ENCODE data around the gene WNT6. TPM values are rescaled to one million over a fixed set of nuclear protein-coding genes. Genes with fewer than 3 reads are reported as not detected.

The WNT6 gene
- polyA plus RNA-seq, 6 donors from 2014 or later: 0.44 to 0.79 (median 0.57) TPM; not detected in 2

GRCh38 chr2:218878926-218879761 is 19.5 kb downstream of the WNT6 start:
- peak overlapping the region; percentile 96 to 99 (median 99) for H3K27ac Mint-ChIP-seq
- ATAC-seq (ENCODE audit: low read depth in 2 of 2) (no peak), DNase-seq (no peak)
- no peaks in the 10 kb centered on the region for H3K9me3 Mint-ChIP-seq
- H3K4me1 Mint-ChIP-seq: peaks cover 47 to 57% (median 54%) of the 10 kb centered on the region in 3 donors
- H3K36me3 Mint-ChIP-seq: no peaks in the 10 kb centered on the region
- peak overlapping the region; percentile 82 to 94 (median 92) for H3K4me3 Mint-ChIP-seq
- peaks cover 5 to 17% (median 8%) of the 10 kb centered on the region in 3 donors for H3K27me3 Mint-ChIP-seq

GRCh38 chr2:218879776-218880101 is 20.1 kb downstream of the WNT6 start:
- no peaks in the 10 kb centered on the region for H3K9me3 Mint-ChIP-seq
- ATAC-seq (ENCODE audit: low read depth in 2 of 2) (peak in 1 of 2 donors; percentile 0), DNase-seq (no peak)
- H3K4me3 Mint-ChIP-seq: peak overlapping the region; percentile 82 to 94 (median 92)
- H3K27me3 Mint-ChIP-seq: peaks cover 0 to 11% (median 8%) of the 10 kb centered on the region in 3 donors
- H3K27ac Mint-ChIP-seq: peak overlapping the region; percentile 96 to 99 (median 99)
- no peaks in the 10 kb centered on the region for H3K36me3 Mint-ChIP-seq
- H3K4me1 Mint-ChIP-seq: peaks cover 50 to 61% (median 60%) of the 10 kb centered on the region in 3 donors

GRCh38 chr2:218880102-218880858 is 20.7 kb downstream of the WNT6 start, which contains the start of gene WNT10A:
Gene WNT10A, plus strand, starts transcription at chr2:218880852. Its CDS starts 144 bp downstream, at chr2:218880996.
- Mint-ChIP-seq H3K36me3 (no peaks in the 10 kb centered on the region), H3K27me3 (peaks cover 0 to 9% (median 8%) of the 10 kb centered on the region in 3 donors)

GRCh38 chr2:218880859-218881594 is 21.4 kb downstream of the WNT6 start:
- DNase-seq: no peak

More at GRCh38 chr2:218880102-218880858, 20.7 kb downstream of the WNT6 start, which contains the start of gene WNT10A:
- ATAC-seq (ENCODE audit: low read depth in 2 of 2): peak; percentile 75 to 78
- no peaks in the 10 kb centered on the region for H3K9me3 Mint-ChIP-seq
- peak within 1 kb of the TSS; percentile 96 to 99 (median 99) for H3K27ac Mint-ChIP-seq
- peak; percentile 95 for DNase-seq
- peak within 1 kb of the TSS; percentile 82 to 94 (median 92) for H3K4me3 Mint-ChIP-seq
- peaks cover 56 to 67% (median 65%) of the 10 kb centered on the region in 3 donors for H3K4me1 Mint-ChIP-seq

GRCh38 chr2:218881744-218882460 is 22.3 kb downstream of the WNT6 start:
- Mint-ChIP-seq H3K36me3 (no peaks in the 10 kb centered on the region), H3K9me3 (no peaks in the 10 kb centered on the region), H3K27ac (peak overlapping the region; percentile 91 to 99 (median 98)), H3K27me3 (peaks cover 0 to under 1% (median 0%) of the 10 kb centered on the region in 3 donors), H3K4me3 (peak overlapping the region; percentile 72 to 94 (median 86)), H3K4me1 (peaks cover 64 to 77% (median 75%) of the 10 kb centered on the region in 3 donors)
- DNase-seq (no peak), ATAC-seq (ENCODE audit: low read depth in 2 of 2) (no peak)

More at GRCh38 chr2:218880859-218881594, 21.4 kb downstream of the WNT6 start:
- Mint-ChIP-seq H3K27ac (peak overlapping the region; percentile 91 to 99 (median 98)), H3K27me3 (peaks cover 0 to 8% (median 6%) of the 10 kb centered on the region in 3 donors), H3K4me1 (peaks cover 62 to 73% (median 73%) of the 10 kb centered on the region in 3 donors), H3K36me3 (no peaks in the 10 kb centered on the region), H3K4me3 (peak overlapping the region; percentile 72 to 94 (median 86)), H3K9me3 (no peaks in the 10 kb centered on the region)
- no peak for ATAC-seq (ENCODE audit: low read depth in 2 of 2)

GRCh38 chr2:218882461-218882816 is 22.8 kb downstream of the WNT6 start:
- ATAC-seq (ENCODE audit: low read depth in 2 of 2) (no peak), DNase-seq (peak; percentile 63)
- Mint-ChIP-seq H3K27ac (peak overlapping the region in 5 of 6 donors; percentile 91 to 99 (median 96)), H3K36me3 (no peaks in the 10 kb centered on the region), H3K4me3 (peak overlapping the region; percentile 16 to 90 (median 76)), H3K4me1 (peaks cover 61 to 77% (median 75%) of the 10 kb centered on the region in 3 donors), H3K9me3 (no peaks in the 10 kb centered on the region), H3K27me3 (no peaks in the 10 kb centered on the region)

- H3K4me1 Mint-ChIP-seq: peaks cover 61 to 82% (median 78%) of the 10 kb centered on the region in 3 donors
- peak overlapping the region; percentile 59 to 90 (median 78) for H3K4me3 Mint-ChIP-seq
- no peaks in the 10 kb centered on the region for H3K27me3 Mint-ChIP-seq
- DNase-seq (no peak), ATAC-seq (ENCODE audit: low read depth in 2 of 2) (no peak)
- no peaks in the 10 kb centered on the region for H3K36me3 Mint-ChIP-seq
- peak overlapping the region; percentile 2 to 99 (median 97) for H3K27ac Mint-ChIP-seq
- H3K9me3 Mint-ChIP-seq: no peaks in the 10 kb centered on the region
Observed at GRCh38 chr2:218882866-218883366, 23.3 kb downstream of the WNT6 start.

- ATAC-seq (ENCODE audit: low read depth in 2 of 2) (peak; percentile 13 to 20), DNase-seq (peak; percentile 65)
- Mint-ChIP-seq H3K9me3 (no peaks in the 10 kb centered on the region), H3K27me3 (no peaks in the 10 kb centered on the region), H3K36me3 (no peaks in the 10 kb centered on the region), H3K4me1 (peaks cover 61 to 85% (median 76%) of the 10 kb centered on the region in 3 donors), H3K27ac (peak overlapping the region; percentile 93 to 99 (median 98)), H3K4me3 (peak overlapping the region; percentile 75 to 90 (median 82))
Observed at GRCh38 chr2:218883491-218884490, 24.2 kb downstream of the WNT6 start.

- Mint-ChIP-seq H3K27ac (peak overlapping the region; percentile 89 to 98 (median 94)), H3K27me3 (no peaks in the 10 kb centered on the region), H3K9me3 (no peaks in the 10 kb centered on the region), H3K4me1 (peaks cover 57 to 81% (median 69%) of the 10 kb centered on the region in 3 donors), H3K36me3 (no peaks in the 10 kb centered on the region), H3K4me3 (peak overlapping the region; percentile 75 to 84 (median 80))
- DNase-seq: no peak
- no peak for ATAC-seq (ENCODE audit: low read depth in 2 of 2)
Observed at GRCh38 chr2:218884519-218884918, 24.9 kb downstream of the WNT6 start.

- Mint-ChIP-seq H3K36me3 (no peaks in the 10 kb centered on the region), H3K4me1 (peaks cover 47 to 70% (median 66%) of the 10 kb centered on the region in 3 donors), H3K27me3 (no peaks in the 10 kb centered on the region), H3K4me3 (peak overlapping the region in 7 of 8 donors; percentile 9 to 81 (median 46)), H3K9me3 (no peaks in the 10 kb centered on the region), H3K27ac (peak overlapping the region in 5 of 6 donors; percentile 63 to 95 (median 89))
- DNase-seq (peak; percentile 51), ATAC-seq (ENCODE audit: low read depth in 2 of 2) (peak; percentile 19 to 27)
Observed at GRCh38 chr2:218885981-218886947, 26.7 kb downstream of the WNT6 start.

Measured in naive B cell (primary cell).